H9 (cell line): ENCODE data around the gene MAML3. TPM values are rescaled to one million over a fixed set of nuclear protein-coding genes. Genes with fewer than 3 reads are reported as not detected.

Experiments used
- DNase-seq: peaks from one replicate; pipeline ENCODE4 v3.0.0-alpha.2; 2017
- H2AFZ ChIP-seq: one replicate; pipeline ENCODE4 v1.6.1; 2013; ENCODE audit warnings: mild to moderate bottlenecking, low read length, control low read depth, moderate library complexity
- H2AK5ac ChIP-seq: 2 replicates; pipeline ENCODE4 v1.6.1; 2013; ENCODE audit warnings: low read length, control low read depth, mixed read lengths; ENCODE audit not compliant: insufficient read length
- H2BK120ac ChIP-seq: one replicate; pipeline ENCODE4 v1.6.1; 2013; ENCODE audit warnings: low read depth, mild to moderate bottlenecking, low read length, control low read depth, inconsistent platforms; ENCODE audit not compliant: poor library complexity, severe bottlenecking
- H2BK12ac ChIP-seq: 2 replicates; pipeline ENCODE4 v1.6.1; 2013; ENCODE audit warnings: low read length, control low read depth, mixed read lengths, low read depth; ENCODE audit not compliant: insufficient read length
- H2BK15ac ChIP-seq: 2 replicates; pipeline ENCODE4 v1.6.1; 2013; ENCODE audit warnings: low read depth, low read length, control low read depth
- H2BK20ac ChIP-seq: one replicate; pipeline ENCODE4 v1.6.1; 2013; ENCODE audit warnings: low read depth, mild to moderate bottlenecking, low read length, control low read depth, inconsistent platforms; ENCODE audit not compliant: poor library complexity, severe bottlenecking
- H2BK5ac ChIP-seq: 2 replicates; pipeline ENCODE4 v1.6.1; 2013; ENCODE audit warnings: low read length, control low read depth, mixed read lengths; ENCODE audit not compliant: insufficient read length
- H3K14ac ChIP-seq: 2 replicates; pipeline ENCODE4 v1.6.1; 2013; ENCODE audit warnings: low read length, control low read depth; ENCODE audit not compliant: insufficient read depth
- H3K18ac ChIP-seq: 2 replicates; pipeline ENCODE4 v1.6.1; 2013; ENCODE audit warnings: low read depth, mild to moderate bottlenecking, mixed read lengths, low read length, control low read depth; ENCODE audit not compliant: insufficient read length
- H3K23ac ChIP-seq: 2 replicates; pipeline ENCODE4 v1.6.1; 2013; ENCODE audit warnings: low read length, control low read depth, mixed read lengths, low read depth; ENCODE audit not compliant: insufficient read length
- H3K23me2 ChIP-seq: 2 replicates; pipeline ENCODE4 v1.6.1; 2013; ENCODE audit warnings: low read depth, mild to moderate bottlenecking, mixed read lengths, low read length, control low read depth; ENCODE audit not compliant: insufficient read length, poor library complexity, severe bottlenecking
- H3K27ac ChIP-seq: 2 replicates; pipeline ENCODE4 v1.5.1; 2013; ENCODE audit warnings: low read length, control low read depth, mixed read lengths, low read depth; ENCODE audit not compliant: insufficient read length
- H3K27me3 ChIP-seq: 2 replicates; pipeline ENCODE4 v1.6.1; 2013; ENCODE audit warnings: low read length, control low read depth, inconsistent platforms; ENCODE audit not compliant: insufficient read depth
- H3K4ac ChIP-seq: 2 replicates; pipeline ENCODE4 v1.6.1; 2013; ENCODE audit warnings: low read depth, mild to moderate bottlenecking, control low read depth, inconsistent platforms, low read length, moderate library complexity
- H3K4me1 ChIP-seq: 2 replicates; pipeline ENCODE4 v1.6.1; 2013; ENCODE audit warnings: low read length, control low read depth, inconsistent platforms; ENCODE audit not compliant: insufficient read depth
- H3K4me2 ChIP-seq: 2 replicates; pipeline ENCODE4 v1.6.1; 2013; ENCODE audit warnings: low read length, control low read depth, mixed read lengths; ENCODE audit not compliant: insufficient read length, insufficient read depth
- H3K56ac ChIP-seq: 2 replicates; pipeline ENCODE4 v1.6.1; 2013; ENCODE audit warnings: low read depth, mild to moderate bottlenecking, mixed read lengths, low read length, control low read depth; ENCODE audit not compliant: insufficient read length
- H3K79me1 ChIP-seq: 2 replicates; pipeline ENCODE4 v1.6.1; 2013; ENCODE audit warnings: low read depth, mild to moderate bottlenecking, moderate library complexity, low read length, control low read depth, inconsistent platforms; ENCODE audit not compliant: insufficient read depth, poor library complexity, severe bottlenecking
- H3K79me2 ChIP-seq: 2 replicates; pipeline ENCODE4 v1.6.1; 2013; ENCODE audit warnings: low read length, control low read depth, inconsistent platforms; ENCODE audit not compliant: insufficient read depth
- H3K9ac ChIP-seq: 2 replicates; pipeline ENCODE4 v1.6.1; 2013; ENCODE audit warnings: low read length, control low read depth, mixed read lengths; ENCODE audit not compliant: insufficient read length; ENCODE audit errors: extremely low read depth
- H3K9me3 ChIP-seq: one replicate; pipeline ENCODE4 v1.6.1; 2013; ENCODE audit warnings: low read depth, low read length, inconsistent platforms; ENCODE audit not compliant: control insufficient read depth
- H3T11ph ChIP-seq: one replicate; pipeline ENCODE4 v1.6.1; 2013; ENCODE audit warnings: mild to moderate bottlenecking, low read length, control low read depth, inconsistent platforms
- H4K20me1 ChIP-seq: one replicate; pipeline ENCODE4 v1.6.1; 2013; ENCODE audit not compliant: control insufficient read depth, insufficient read length, insufficient read depth
- H4K5ac ChIP-seq: 2 replicates; pipeline ENCODE4 v1.6.1; 2013; ENCODE audit warnings: low read depth, mild to moderate bottlenecking, mixed read lengths, low read length, control low read depth; ENCODE audit not compliant: insufficient read length
- H4K8ac ChIP-seq: replicated peaks from 2 replicates; pipeline ENCODE4 v1.6.1; 2013; ENCODE audit warnings: low read length, control low read depth, mixed read lengths, low read depth; ENCODE audit not compliant: insufficient read length
- H4K91ac ChIP-seq: 2 replicates; pipeline ENCODE4 v1.6.1; 2013; ENCODE audit warnings: low read depth, mild to moderate bottlenecking, moderate library complexity, mixed read lengths, low read length, control low read depth; ENCODE audit not compliant: insufficient read length
- H3K27ac Mint-ChIP-seq, 3 experiments: 2 replicates in 2 of 3; 3 replicates in 1 of 3; pipeline ENCODE4 v1.8.0; 2020 to 2021; ENCODE audit warnings: mixed read lengths in 3 of 3, mild to moderate bottlenecking in 1 of 3, moderate library complexity in 1 of 3
- H3K27me3 Mint-ChIP-seq: 2 replicates; pipeline ENCODE4 v1.8.0; 2021; ENCODE audit warnings: low read depth, mild to moderate bottlenecking, moderate library complexity, mixed read lengths
- H3K36me3 Mint-ChIP-seq, 3 experiments: 2 replicates in 2 of 3; 3 replicates in 1 of 3; pipeline ENCODE4 v1.8.0; 2020 to 2021; ENCODE audit warnings: low read depth in 3 of 3, mixed read lengths in 3 of 3; ENCODE audit not compliant: insufficient read depth in 1 of 3
- H3K4me1 Mint-ChIP-seq, 2 experiments: 2 replicates each; pipeline ENCODE4 v1.8.0; 2020; ENCODE audit warnings: mixed read lengths in 2 of 2
- H3K4me3 Mint-ChIP-seq, 2 experiments: 2 replicates in 1 of 2; 3 replicates in 1 of 2; pipeline ENCODE4 v1.8.0; 2020 to 2021; ENCODE audit warnings: mild to moderate bottlenecking in 2 of 2, mixed read lengths in 2 of 2, moderate library complexity in 1 of 2
- H3K9me3 Mint-ChIP-seq, 2 experiments: 2 replicates in 1 of 2; 3 replicates in 1 of 2; pipeline ENCODE4 v1.8.0; 2020; ENCODE audit warnings: mild to moderate bottlenecking in 2 of 2, mixed read lengths in 2 of 2, moderate library complexity in 1 of 2
- CTCF ChIP-seq: fragments of 200-600 bp; sonication (generic); conservative IDR thresholded peaks from 3 replicates; pipeline ENCODE4 v1.8.0; 2021; ENCODE audit warnings: antibody characterized with exemption, mild to moderate bottlenecking
- WGBS: extraction: QIAGEN DNeasy Blood & Tissue Kit; methylation state at CpG from one replicate; pipeline ENCODE4 v1.1.7; 2013; ENCODE audit warnings: missing lambda C conversion rate, low lambda C conversion rate, mixed read lengths; ENCODE audit not compliant: insufficient read length; ENCODE audit errors: extremely low coverage; 5-methylcytosine and 5-hydroxymethylcytosine counted together
- total RNA-seq: library from RNA; stranded (reverse); gene quantifications from 2 replicates; pipeline ENCODE4 v1.2.1, GENCODE V29; 2021

MAML3 gene
- total RNA-seq, 1 experiment from 2014 or later = 3.9 TPM

GRCh38 chr4:140126261-140126660 is 27.7 kb downstream of the MAML3 start:
- no peak for DNase-seq
- H3K79me1 ChIP-seq = no peaks in the 10 kb centered on the region
- H2AK5ac ChIP-seq = no peak overlapping the region
- H3K9me3 Mint-ChIP-seq = no peaks in the 10 kb centered on the region
- no peak overlapping the region for H3K4ac ChIP-seq
- H3K23ac ChIP-seq = no peak overlapping the region
- H3K4me1 Mint-ChIP-seq = peaks cover 11 to 13% of the 10 kb centered on the region in 2 experiments
- H3K36me3 Mint-ChIP-seq = no peaks in the 10 kb centered on the region
- no peak for TF ChIP-seq CTCF
- peaks cover 3% of the 10 kb centered on the region; the same call in 1 of the 2 replicates for H3K4me1 ChIP-seq
- no peak overlapping the region for H4K5ac ChIP-seq
- no CpG with 5 or more reads among the region's 6 CpGs for WGBS
- no peak overlapping the region for H3K4me3 Mint-ChIP-seq
- H3K27me3 ChIP-seq = no peaks in the 10 kb centered on the region
- no peaks in the 10 kb centered on the region for H3K9me3 ChIP-seq
- H3K14ac ChIP-seq = no peak overlapping the region
- no peak overlapping the region for H2BK15ac ChIP-seq
- no peak overlapping the region for H2BK12ac ChIP-seq
- no peak overlapping the region for H2BK5ac ChIP-seq
- H4K91ac ChIP-seq = no peak overlapping the region
- H3K23me2 ChIP-seq = no peaks in the 10 kb centered on the region
- no peak overlapping the region for H4K8ac ChIP-seq
- no peak overlapping the region for H3K4me2 ChIP-seq
- H2AFZ ChIP-seq = no peak overlapping the region
- no peak overlapping the region for H2BK20ac ChIP-seq
- H3K9ac ChIP-seq = no peak overlapping the region
- H4K20me1 ChIP-seq = no peaks in the 10 kb centered on the region
- no peak overlapping the region for H3T11ph ChIP-seq
- no peak overlapping the region for H3K56ac ChIP-seq
- H3K27ac ChIP-seq = no peak overlapping the region
- H3K27ac Mint-ChIP-seq = no peak overlapping the region
- H3K18ac ChIP-seq = no peak overlapping the region
- H3K79me2 ChIP-seq = no peaks in the 10 kb centered on the region
- H3K27me3 Mint-ChIP-seq = no peaks in the 10 kb centered on the region
- H2BK120ac ChIP-seq = no peak overlapping the region
